GM12891 (cell line): Measurements from ENCODE around the gene PTPN4.

Source experiments
- PAX5 ChIP-seq: IDR thresholded peaks from 2 replicates; pipeline ENCODE4 v1.6.1; 2011; ENCODE audit warnings: low read length, moderate library complexity, mild to moderate bottlenecking; ENCODE audit not compliant: insufficient read depth, severe bottlenecking
- POLR2A ChIP-seq: IDR thresholded peaks from 2 replicates; pipeline ENCODE4 v1.6.1; 2011; ENCODE audit warnings: low read depth, low read length, control low read depth
- POLR2AphosphoS5 ChIP-seq: IDR thresholded peaks from 2 replicates; pipeline ENCODE4 v1.6.1; 2011; ENCODE audit warnings: low read depth, low read length, control low read depth
- POU2F2 ChIP-seq: IDR thresholded peaks from 2 replicates; pipeline ENCODE4 v1.6.1; 2011; ENCODE audit warnings: low read depth, mild to moderate bottlenecking, control low read depth, low read length, moderate library complexity
- SPI1 ChIP-seq: IDR thresholded peaks from 2 replicates; pipeline ENCODE4 v1.6.1; 2011; ENCODE audit warnings: low read depth, low read length, control low read depth
- TAF1 ChIP-seq: IDR thresholded peaks from 2 replicates; pipeline ENCODE4 v1.6.1; 2011; ENCODE audit warnings: low read depth, low read length, control low read depth

- TF ChIP-seq POLR2A: no peak
- TF ChIP-seq TAF1: no peak
- no peak for TF ChIP-seq POLR2AphosphoS5
- no peak for TF ChIP-seq SPI1
- TF ChIP-seq POU2F2: no peak
- TF ChIP-seq PAX5: no peak
Observed at GRCh38 chr2:119849838-119850565, 90.3 kb downstream of the PTPN4 start.
